Activated B cell treated with CpG ODN at 0.5 μM for 24 hours (primary cell): ENCODE results near the gene LMO7. TPM values are rescaled to one million over a fixed set of nuclear protein-coding genes. Genes with fewer than 3 reads are reported as not detected.

Experiments used
- ATAC-seq: fragments of 200-7000 bp; cut with Tn5 transposase; one replicate; pipeline ENCODE4 v1.10.0; 2021; ENCODE audit warnings: low read depth, mild to moderate bottlenecking, moderate library complexity
- CTCF ChIA-PET: fragments of 350-600 bp; sonication (Branson Sonifier 250); formaldehyde crosslinking; loops from one replicate; lab custom pipeline; 2021; ENCODE audit warnings: antibody characterized with exemption; lab: Charles Lee
- POLR2A ChIA-PET: fragments of 350-600 bp; sonication (Branson Sonifier 250); formaldehyde crosslinking; loops from one replicate; lab custom pipeline; 2021; ENCODE audit warnings: antibody characterized with exemption; lab: Charles Lee
- DNase-seq: peaks from one replicate; pipeline ENCODE4 v3.0.0; 2022
- H3K27ac Mint-ChIP-seq: one replicate; pipeline ENCODE4 v1.8.0; 2020; ENCODE audit warnings: mixed read lengths
- H3K27me3 Mint-ChIP-seq: one replicate; pipeline ENCODE4 v1.8.0; 2021; ENCODE audit warnings: mixed read lengths
- H3K36me3 Mint-ChIP-seq: one replicate; pipeline ENCODE4 v1.8.0; 2021; ENCODE audit warnings: low read depth, mixed read lengths
- H3K4me1 Mint-ChIP-seq: one replicate; pipeline ENCODE4 v1.8.0; 2021; ENCODE audit warnings: mixed read lengths
- H3K4me3 Mint-ChIP-seq: one replicate; pipeline ENCODE4 v1.8.0; 2020; ENCODE audit warnings: mild to moderate bottlenecking, mixed read lengths
- H3K9me3 Mint-ChIP-seq: one replicate; pipeline ENCODE4 v1.8.0; 2020; ENCODE audit warnings: mixed read lengths
- intact Hi-C: fragments of 100-400 bp; cut with micrococcal nuclease; formaldehyde crosslinking; loops from one replicate; pipeline ENCODE4 v1.15.1; 2024
- total RNA-seq: library from RNA; stranded (reverse); gene quantifications from 2 replicates; pipeline ENCODE4 v1.2.3, GENCODE V29; 2022
- TF ChIP-seq, protein P1 (sequence below): fragments of 200-600 bp; IDR thresholded peaks from one replicate; pipeline ENCODE4 v1.8.0; 2022; ENCODE audit warnings: antibody characterized with exemption, mild to moderate bottlenecking

LMO7 gene
- total RNA-seq, 1 donor from 2014 or later, result 19.5 TPM

- POLR2A ChIA-PET, result no interaction called here
- Mint-ChIP-seq H3K4me3 (no peak overlapping the region), H3K4me1 (no peaks in the 10 kb centered on the region), H3K9me3 (no peaks in the 10 kb centered on the region), H3K27me3 (peaks cover 2% of the 10 kb centered on the region), H3K36me3 (no peaks in the 10 kb centered on the region), H3K27ac (no peak overlapping the region)
- DNase-seq (no peak), ATAC-seq (no peak)
- intact Hi-C loops, result no loop called here
- CTCF ChIA-PET, result no interaction called here
- TF ChIP-seq, protein P1, sequence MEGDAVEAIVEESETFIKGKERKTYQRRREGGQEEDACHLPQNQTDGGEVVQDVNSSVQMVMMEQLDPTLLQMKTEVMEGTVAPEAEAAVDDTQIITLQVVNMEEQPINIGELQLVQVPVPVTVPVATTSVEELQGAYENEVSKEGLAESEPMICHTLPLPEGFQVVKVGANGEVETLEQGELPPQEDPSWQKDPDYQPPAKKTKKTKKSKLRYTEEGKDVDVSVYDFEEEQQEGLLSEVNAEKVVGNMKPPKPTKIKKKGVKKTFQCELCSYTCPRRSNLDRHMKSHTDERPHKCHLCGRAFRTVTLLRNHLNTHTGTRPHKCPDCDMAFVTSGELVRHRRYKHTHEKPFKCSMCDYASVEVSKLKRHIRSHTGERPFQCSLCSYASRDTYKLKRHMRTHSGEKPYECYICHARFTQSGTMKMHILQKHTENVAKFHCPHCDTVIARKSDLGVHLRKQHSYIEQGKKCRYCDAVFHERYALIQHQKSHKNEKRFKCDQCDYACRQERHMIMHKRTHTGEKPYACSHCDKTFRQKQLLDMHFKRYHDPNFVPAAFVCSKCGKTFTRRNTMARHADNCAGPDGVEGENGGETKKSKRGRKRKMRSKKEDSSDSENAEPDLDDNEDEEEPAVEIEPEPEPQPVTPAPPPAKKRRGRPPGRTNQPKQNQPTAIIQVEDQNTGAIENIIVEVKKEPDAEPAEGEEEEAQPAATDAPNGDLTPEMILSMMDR, result no peak
Measured at GRCh38 chr13:75901501-75901900, 265.4 kb downstream of the LMO7 start.

DNA sequence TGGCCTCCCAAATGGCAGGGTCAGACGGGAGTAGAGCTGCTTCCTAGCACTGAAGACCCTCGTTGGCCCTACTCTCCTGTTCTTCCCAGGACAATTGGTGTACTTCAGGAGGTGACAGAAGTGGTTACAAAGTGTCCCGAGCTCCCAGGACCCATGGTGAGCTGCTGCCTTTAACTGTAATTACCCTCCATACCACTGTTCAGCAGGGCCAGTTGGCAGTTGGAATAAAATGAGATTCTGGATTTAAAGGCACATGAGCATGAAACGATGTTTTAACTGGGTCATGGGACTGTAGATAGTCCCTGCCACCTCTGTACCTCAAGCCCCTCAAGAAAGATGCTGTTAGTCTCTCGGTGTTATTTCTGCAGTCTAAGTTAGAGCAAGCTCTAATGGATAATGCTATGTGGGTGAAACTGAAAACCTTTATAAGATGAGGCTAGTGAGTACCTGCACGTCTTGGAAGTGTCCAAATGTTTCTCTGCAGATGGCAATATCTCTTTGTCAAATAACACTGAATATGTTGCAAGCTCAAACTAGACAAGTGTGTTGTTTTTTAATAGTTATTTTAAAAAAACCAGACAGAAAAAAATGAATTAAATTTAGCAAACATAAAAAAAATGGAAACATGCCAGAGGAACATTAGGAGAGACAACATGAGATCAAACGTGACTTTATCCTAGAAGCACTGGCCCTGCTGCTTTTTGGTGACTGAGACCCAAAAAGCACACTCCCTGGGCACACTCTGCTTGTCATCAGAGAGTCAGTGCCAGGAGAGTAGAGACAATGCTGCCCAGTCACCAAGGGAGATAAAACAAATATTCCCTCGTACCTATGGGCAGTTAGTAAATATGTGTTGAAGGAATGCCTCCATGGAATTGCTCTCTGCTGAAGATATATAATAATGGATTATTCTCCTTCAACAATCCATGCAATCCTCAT lies 266.3 kb downstream of the LMO7 start:
- Mint-ChIP-seq H3K27ac (no peak overlapping the region), H3K9me3 (no peaks in the 10 kb centered on the region), H3K36me3 (no peaks in the 10 kb centered on the region), H3K4me3 (no peak overlapping the region), H3K4me1 (no peaks in the 10 kb centered on the region), H3K27me3 (peaks cover 5% of the 10 kb centered on the region)
- no peak for ATAC-seq
- TF ChIP-seq, protein P1, result no peak
- intact Hi-C loops, result no loop called here
- POLR2A ChIA-PET, result no interaction called here
- CTCF ChIA-PET, result no interaction called here
- no peak for DNase-seq

- CTCF ChIA-PET, result interaction anchor here (0.6 kb wide), 1 partner anchor 816 kb away, joined by 4 read pairs; no protein-coding TSS in a partner anchor
- Mint-ChIP-seq H3K27ac (no peak overlapping the region), H3K36me3 (no peaks in the 10 kb centered on the region), H3K27me3 (peaks cover 5% of the 10 kb centered on the region), H3K9me3 (no peaks in the 10 kb centered on the region), H3K4me1 (no peaks in the 10 kb centered on the region), H3K4me3 (no peak overlapping the region)
- DNase-seq (no peak), ATAC-seq (no peak)
- TF ChIP-seq, protein P1, result no peak
- intact Hi-C loops, result no loop called here
- POLR2A ChIA-PET, result no interaction called here
Measured at GRCh38 chr13:75904012-75904411, 267.9 kb downstream of the LMO7 start.

DNA sequence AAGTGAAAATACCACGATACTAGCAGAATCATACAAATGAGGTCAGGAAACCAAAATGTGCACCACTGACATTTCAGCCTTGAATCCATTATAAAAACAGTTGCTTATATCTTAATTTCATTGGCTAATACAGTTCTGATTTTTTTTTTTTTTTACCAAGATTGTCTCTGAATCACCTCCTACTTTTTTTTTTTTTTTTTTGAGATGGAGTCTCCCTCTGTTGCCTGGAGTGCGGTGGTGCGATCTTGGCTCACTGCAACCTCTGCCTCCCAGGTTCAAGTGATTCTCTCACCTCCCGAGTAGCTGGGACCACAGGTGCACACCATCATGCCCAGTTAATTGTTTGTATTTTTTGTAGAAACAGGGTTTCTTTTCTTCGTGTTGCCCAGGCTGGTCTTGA lies 270.2 kb downstream of the LMO7 start:
- Mint-ChIP-seq H3K9me3 (no peaks in the 10 kb centered on the region), H3K4me1 (no peaks in the 10 kb centered on the region), H3K36me3 (no peaks in the 10 kb centered on the region), H3K27ac (no peak overlapping the region), H3K4me3 (no peak overlapping the region), H3K27me3 (peaks cover 5% of the 10 kb centered on the region)
- intact Hi-C loops, result no loop called here
- ATAC-seq, result no peak
- ChIA-PET POLR2A (no interaction called here), CTCF (no interaction called here)
- TF ChIP-seq, protein P1, result no peak
- DNase-seq, result no peak

- Mint-ChIP-seq H3K4me1 (no peaks in the 10 kb centered on the region), H3K4me3 (no peak overlapping the region), H3K36me3 (no peaks in the 10 kb centered on the region), H3K9me3 (no peaks in the 10 kb centered on the region), H3K27ac (no peak overlapping the region), H3K27me3 (peaks cover 5% of the 10 kb centered on the region)
- ATAC-seq (no peak), DNase-seq (no peak)
- TF ChIP-seq, protein P1, result no peak
- CTCF ChIA-PET, result no interaction called here
- POLR2A ChIA-PET, result no interaction called here
- intact Hi-C loops, result no loop called here
Measured at GRCh38 chr13:75907044-75907443, 270.9 kb downstream of the LMO7 start.
